Urothelium cell line (cell line): ENCODE results near the gene OR4E1.
"Not testable (repeated sequence)": the region's sequence is repeated elsewhere in the genome, so short reads cannot be mapped to it uniquely, and the experiment has no call there.

ENCODE experiments used
- DNase-seq: peaks from one replicate; pipeline ENCODE4 v3.0.0; 2011; ENCODE audit warnings: low spot score, mixed read lengths
- FAIRE-seq: peaks from 2 replicates; lab custom pipeline; 2011; peaks lifted over from hg19 to GRCh38; lab: Jason Lieb, UNC

Gene OR4E1

DNA sequence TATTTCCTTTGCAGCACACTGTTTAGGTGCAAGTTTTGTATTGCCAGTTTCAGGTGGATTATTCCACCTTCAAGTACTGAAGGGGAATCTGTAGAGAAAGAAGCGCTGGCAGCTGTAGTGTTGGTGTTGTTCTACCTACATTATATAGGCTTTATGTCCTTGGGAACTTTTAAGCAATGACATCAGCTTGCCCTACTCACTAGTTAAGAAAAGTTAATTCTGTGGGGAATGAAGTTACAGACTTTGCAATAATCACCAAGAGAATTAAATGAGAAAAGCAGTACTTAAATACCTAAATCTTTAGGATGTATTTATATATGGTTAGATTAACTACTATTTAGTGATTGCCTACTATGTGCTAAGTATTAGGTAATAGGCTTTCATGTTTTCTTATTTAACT is at the start of gene OR4E1:
Gene OR4E1 (minus strand): TSS at position 101 of the 400 bp plus-strand sequence. CDS start 2,883 bp downstream, outside the sequence.
- DNase-seq (no peak), FAIRE-seq (no peak)

GRCh38 chr14:21721504-21721903 is 47.9 kb upstream of the OR4E1 start:
- DNase-seq: no peak
- FAIRE-seq: no peak

GRCh38 chr14:21719841-21720240 is 46.2 kb upstream of the OR4E1 start:
- DNase-seq (no peak), FAIRE-seq (no peak)

- DNase-seq (no peak), FAIRE-seq (no peak)
These were observed 40.8 kb upstream of the OR4E1 start for GRCh38 chr14:21714318-21714929.

DNA sequence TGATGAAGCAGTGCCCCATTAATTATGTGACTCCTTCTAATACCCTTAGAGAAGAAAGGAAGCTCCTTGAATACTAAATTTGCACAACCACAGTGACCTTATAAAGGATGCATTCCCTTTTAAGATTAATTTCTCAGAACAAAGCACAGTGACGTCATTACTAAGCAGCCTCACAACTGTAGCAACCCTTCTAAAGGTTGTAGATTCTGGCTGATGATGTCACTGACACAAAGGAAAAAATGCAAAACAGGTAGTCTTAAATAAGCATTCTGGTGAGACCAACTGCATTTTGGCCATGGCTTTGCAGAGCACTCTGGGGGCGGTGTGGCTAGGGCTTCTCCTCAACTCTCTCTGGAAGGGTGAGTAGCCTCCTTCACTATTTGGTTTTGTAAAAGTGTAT is 38.4 kb upstream of the OR4E1 start:
- DNase-seq (no peak), FAIRE-seq (no peak)

DNA sequence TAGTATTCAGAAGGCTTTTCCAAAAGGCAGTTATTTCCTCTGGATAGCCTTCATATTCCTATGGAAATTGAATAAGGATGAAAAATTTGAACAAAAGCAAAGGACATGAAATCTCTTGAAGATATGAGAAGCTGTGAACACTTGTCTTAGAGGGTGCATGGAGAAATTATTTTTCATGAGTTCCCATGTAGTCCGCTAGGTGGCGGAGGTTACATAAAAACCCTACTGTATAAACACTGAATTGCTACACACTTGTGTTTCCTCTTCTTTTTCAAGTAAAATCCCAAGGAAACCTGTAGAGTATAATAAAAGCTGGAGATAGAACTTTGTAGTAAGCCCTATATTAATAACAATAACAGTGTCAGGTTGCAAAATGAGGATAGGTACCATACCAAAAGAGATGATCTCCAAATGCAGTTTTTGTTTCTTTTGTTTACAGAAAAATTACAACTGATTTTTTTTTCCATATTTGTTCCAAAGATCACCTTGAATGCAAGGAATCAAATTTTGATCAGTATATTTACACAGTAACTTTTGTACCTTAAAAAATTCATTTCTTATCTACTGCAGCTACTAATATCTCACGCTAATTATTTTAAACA is 37.8 kb upstream of the OR4E1 start:
- DNase-seq (peak; percentile 48), FAIRE-seq (no peak)

DNA sequence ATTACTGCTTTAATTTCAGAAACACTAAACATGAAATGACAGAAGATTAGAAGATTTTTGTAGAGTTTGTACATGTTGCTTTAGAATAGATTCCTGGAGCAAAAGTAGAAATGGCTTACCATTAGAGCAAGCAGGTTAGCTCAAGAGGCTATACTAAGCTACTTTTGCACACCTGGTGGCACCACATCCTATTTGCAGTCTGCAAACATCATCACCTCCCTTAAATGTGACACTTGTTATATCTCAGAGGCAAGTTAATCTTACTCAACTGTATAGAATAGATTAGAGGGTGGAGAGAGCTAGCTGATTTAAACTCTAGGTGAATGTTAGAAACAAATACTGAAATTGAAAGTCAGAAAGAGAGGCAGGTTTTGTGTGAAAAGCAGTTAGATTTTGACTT is 30.7 kb upstream of the OR4E1 start:
- no peak for FAIRE-seq
- DNase-seq: no peak

DNA sequence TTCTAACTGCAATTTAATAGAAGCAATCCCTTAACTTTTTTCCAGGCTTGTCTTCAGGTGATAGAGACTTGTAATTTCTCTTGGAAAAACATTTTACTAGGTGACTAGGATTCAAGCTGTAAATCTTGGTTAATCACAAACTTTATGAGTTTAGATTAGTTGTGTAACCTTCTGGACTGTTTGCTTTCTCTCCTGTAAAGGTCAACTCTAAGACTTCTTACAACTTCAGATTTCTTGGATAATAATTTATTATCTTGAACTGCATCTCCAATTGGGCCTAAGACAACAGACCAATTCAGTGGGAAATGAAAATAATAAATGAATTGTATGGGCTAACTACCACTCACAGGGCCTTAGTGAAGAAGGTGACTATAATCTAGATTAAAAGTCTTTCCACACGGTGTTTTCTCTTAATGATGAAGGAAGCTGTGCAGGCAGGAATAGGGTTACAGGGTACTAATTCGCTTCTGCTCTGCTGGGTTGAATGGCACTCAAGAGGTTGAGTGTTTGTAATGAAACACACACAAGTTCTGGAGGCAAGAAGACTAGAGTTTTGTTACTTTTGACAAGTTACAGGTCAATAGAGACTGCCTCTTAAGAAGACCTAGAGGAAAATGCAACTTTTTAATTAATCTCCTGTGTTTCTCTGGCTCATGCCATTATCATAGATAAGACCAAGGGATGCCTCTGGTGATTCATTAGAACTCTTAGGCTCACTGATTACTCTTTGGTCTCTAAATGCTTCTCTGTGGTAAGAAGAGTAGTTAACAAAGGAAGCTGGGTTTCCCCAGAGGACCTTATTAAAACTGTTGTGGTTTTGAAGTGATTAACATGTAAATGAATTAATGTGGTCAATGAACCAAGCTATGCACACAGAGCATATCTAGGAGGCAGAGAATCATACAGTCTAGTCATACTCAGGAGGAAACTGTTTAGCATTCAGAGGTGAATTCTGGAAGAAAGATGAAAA is 30.0 kb upstream of the OR4E1 start:
- no peak for DNase-seq
- FAIRE-seq: no peak

- FAIRE-seq: no peak
- no peak for DNase-seq
These were observed 28.7 kb upstream of the OR4E1 start for GRCh38 chr14:21702316-21702715.

- FAIRE-seq (no peak), DNase-seq (no peak)
These were observed 25.9 kb upstream of the OR4E1 start for GRCh38 chr14:21699551-21699950.

- not testable (repeated sequence) for DNase-seq, FAIRE-seq
These were observed 24.9 kb upstream of the OR4E1 start for GRCh38 chr14:21698538-21698937.

DNA sequence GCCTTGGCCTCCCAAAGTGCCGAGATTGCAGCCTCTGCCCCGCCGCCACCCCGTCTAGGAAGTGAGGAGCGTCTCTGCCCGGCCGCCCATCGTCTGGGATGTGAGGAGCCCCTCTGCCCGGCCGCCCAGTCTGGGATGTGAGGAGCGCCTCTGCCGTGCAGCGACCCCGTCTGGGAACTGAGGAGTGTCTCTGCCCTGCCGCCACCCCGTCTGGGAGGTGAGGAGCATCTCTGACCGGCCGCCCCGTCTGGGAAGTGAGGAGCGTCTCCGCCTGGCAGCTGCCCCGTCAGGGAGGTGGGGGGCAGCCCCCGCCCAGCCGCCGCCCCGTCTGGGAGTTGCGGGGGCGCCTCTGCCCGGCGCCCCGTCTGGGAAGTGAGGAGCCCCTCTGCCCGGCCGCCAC is 24.0 kb upstream of the OR4E1 start:
- not testable (repeated sequence) for DNase-seq, FAIRE-seq

GRCh38 chr14:21694425-21694824 is 20.8 kb upstream of the OR4E1 start:
- FAIRE-seq (no peak), DNase-seq (no peak)

DNA sequence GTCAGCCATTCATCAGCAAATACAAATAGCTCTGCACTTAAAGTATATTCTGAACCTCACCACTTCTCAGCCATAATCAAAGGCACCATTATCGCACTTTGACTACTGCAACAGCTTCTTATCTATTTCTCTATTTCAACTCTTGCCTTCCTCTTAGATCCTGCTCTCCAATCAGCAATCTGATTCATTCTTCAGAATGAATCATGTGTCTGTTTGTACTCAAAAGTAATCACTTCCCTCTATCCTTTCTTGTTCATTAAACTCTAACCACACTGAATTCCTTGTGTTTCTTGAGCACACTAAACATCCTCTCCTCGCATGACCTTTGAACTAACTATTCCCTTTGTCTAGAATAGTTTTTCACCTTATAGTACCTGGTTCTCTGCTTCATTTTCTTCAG is 12.8 kb upstream of the OR4E1 start:
- FAIRE-seq (no peak), DNase-seq (no peak)

GRCh38 chr14:21680072-21680471 is 6.5 kb upstream of the OR4E1 start:
- no peak for FAIRE-seq
- DNase-seq: no peak

DNA sequence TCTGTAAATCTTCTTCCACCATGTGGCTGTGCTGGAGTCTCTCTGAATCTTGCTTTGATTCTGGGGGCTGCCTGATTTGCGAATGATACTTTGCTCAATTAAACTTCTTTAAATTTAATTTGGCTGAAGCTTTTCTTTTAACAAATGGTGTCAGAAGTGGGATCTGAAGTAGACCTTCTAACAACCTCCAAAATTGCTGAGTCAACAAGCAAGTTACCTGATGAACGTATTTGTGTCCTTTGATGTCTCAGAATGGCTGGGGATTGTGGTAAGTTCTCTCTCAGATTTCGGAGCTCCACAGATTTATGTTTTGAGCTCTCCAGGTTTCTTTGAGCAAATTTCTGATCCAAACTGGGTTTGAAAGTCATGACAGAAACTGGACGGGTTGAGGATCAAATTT is 1.9 kb upstream of the OR4E1 start:
- DNase-seq (no peak), FAIRE-seq (no peak)

- no peak for FAIRE-seq
- no peak for DNase-seq
These were observed 1.5 kb downstream of the OR4E1 start for GRCh38 chr14:21672116-21672515.

DNA sequence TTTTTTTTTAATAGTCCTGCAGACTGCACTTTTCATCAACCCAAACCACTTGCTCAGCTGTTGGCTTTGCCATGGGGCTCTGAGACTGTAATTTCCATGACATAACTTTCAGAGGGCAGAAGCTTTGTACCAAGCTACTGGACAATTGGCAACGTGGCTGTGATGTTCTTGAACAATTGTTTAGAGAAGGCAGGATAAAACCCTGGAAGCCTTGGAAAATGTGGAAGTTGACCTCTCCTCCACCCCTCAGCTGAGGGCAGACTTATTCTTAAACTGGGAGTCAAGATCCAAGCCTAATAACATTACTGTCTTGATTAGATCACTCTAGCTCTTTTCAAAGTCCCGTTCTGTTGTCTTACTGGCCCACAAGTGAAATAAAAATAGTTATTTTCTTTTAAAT is 2.2 kb downstream of the OR4E1 start:
- FAIRE-seq (no peak), DNase-seq (no peak)

DNA sequence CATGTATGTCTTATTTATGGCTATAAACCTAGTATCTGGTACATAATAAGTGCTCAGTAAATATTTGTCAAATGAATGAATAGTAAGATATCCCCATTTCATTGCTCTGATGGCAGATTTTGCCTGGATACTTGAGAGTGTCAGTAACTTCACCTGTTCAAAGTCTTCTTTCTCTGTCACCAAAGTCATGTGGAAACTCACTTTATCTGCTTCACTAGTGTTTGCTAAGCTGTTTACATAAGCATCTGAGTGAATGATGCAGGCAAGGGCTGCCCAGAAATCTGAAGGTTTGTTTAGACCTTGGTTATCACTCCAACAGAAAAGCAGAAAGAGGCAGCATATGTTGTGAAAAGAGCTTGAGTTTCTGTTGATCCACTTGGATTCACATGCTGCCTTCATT is 4.3 kb downstream of the OR4E1 start:
- FAIRE-seq (no peak), DNase-seq (no peak)

DNA sequence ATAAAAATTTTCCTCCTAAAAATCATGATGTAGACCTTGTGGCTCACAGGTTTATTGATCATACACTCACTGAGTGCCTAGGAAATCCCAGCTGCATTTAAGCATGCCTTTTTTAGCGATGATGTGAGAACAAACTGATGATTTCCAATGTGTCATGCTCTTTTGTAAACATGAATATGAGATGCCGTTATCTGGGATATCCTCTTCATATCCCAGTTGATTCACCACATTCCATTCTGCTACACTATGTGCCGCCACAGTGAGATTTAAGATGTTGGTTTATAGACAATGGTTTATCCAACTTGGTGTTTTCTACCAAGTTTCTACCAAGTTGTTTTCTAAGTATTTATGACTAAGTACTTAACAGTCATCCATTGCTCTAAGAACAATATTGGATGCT is 5.2 kb downstream of the OR4E1 start:
- DNase-seq (peak; percentile 17), FAIRE-seq (no peak)

DNA sequence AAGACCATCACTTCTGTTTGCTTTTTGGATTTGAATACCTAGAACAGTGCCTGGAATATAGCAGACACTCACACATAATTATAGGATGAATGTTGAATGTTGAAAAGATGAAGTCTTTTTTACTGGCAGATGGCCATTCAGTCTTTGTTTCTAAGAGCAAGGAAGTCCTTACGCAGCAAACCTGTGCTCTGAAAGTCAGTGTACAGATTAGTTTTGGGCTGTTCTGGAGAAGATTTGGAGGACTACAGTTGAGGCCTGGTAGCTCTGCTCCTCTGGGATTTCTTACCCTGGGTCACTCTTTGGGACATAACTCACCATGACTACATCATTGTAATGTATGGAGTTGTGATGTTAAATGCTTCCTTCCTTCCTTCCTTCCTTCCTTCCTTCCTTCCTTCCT is 16.6 kb downstream of the OR4E1 start:
- FAIRE-seq (no peak), DNase-seq (no peak)

DNA sequence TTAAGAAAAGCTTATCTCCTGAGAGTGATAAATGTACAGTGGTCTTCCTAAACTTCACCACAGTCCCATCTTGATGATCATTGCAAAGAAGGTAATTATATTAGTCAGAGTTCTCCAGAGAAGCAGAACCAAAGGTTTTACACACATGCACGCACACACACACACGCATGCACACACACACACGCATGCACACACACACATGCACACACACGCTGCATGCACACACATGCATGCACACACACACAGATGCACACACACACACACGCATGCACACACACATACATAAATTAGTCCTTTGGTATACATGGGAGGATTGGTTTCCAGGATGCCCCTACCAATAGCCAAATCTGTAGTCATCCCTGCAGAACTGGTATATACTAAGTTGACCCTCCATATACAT is 19.4 kb downstream of the OR4E1 start:
- no peak for DNase-seq
- FAIRE-seq: peak; percentile 32
